HG02623 (cell line): ENCODE results near the gene FHIT.

ENCODE experiments used
- ATAC-seq: cut with Tn5 transposase; IDR thresholded peaks from one replicate; pipeline ENCODE4 v1.9.1; 2021; ENCODE audit warnings: moderate library complexity; ENCODE audit not compliant: unreplicated experiment

Gene FHIT

GRCh38 chr3:59873576-59874230, 1377.5 kb downstream of the FHIT start:
- ATAC-seq = no peak

GRCh38 chr3:59872128-59872527, 1379.1 kb downstream of the FHIT start:
- no peak for ATAC-seq

- ATAC-seq = no peak
Measured at GRCh38 chr3:59867185-59868002, 1383.9 kb downstream of the FHIT start.

- ATAC-seq = no peak
Measured at GRCh38 chr3:59866076-59866475, 1385.2 kb downstream of the FHIT start.

- ATAC-seq = no peak
Measured at GRCh38 chr3:59865351-59865750, 1385.9 kb downstream of the FHIT start.

- ATAC-seq = no peak
Measured at GRCh38 chr3:59862686-59863085, 1388.6 kb downstream of the FHIT start.

- ATAC-seq = peak; percentile 98
Measured at GRCh38 chr3:59857589-59858346, 1393.5 kb downstream of the FHIT start.

- ATAC-seq = no peak
Measured at GRCh38 chr3:59856934-59857460, 1394.3 kb downstream of the FHIT start.

- ATAC-seq = no peak
Measured at GRCh38 chr3:59854061-59854709, 1397.1 kb downstream of the FHIT start.

GRCh38 chr3:59850417-59850816, 1400.8 kb downstream of the FHIT start:
- ATAC-seq = no peak

- ATAC-seq = no peak
Measured at GRCh38 chr3:59845386-59845785, 1405.9 kb downstream of the FHIT start.

- no peak for ATAC-seq
Measured at GRCh38 chr3:59843821-59844220, 1407.4 kb downstream of the FHIT start.

GRCh38 chr3:59839810-59840515, 1411.3 kb downstream of the FHIT start:
- ATAC-seq = peak; percentile 94

- ATAC-seq = peak; percentile 5
Measured at GRCh38 chr3:59839283-59839682, 1412.0 kb downstream of the FHIT start.

GRCh38 chr3:59836531-59836930, 1414.7 kb downstream of the FHIT start:
- no peak for ATAC-seq

GRCh38 chr3:59832702-59833101, 1418.5 kb downstream of the FHIT start:
- no peak for ATAC-seq

GRCh38 chr3:59832241-59832640, 1419.0 kb downstream of the FHIT start:
- ATAC-seq = no peak

- no peak for ATAC-seq
Measured at GRCh38 chr3:59831394-59831793, 1419.9 kb downstream of the FHIT start.

- no peak for ATAC-seq
Measured at GRCh38 chr3:59829527-59829926, 1421.7 kb downstream of the FHIT start.

GRCh38 chr3:59824876-59825275, 1426.4 kb downstream of the FHIT start:
- ATAC-seq = no peak
